Heart left ventricle (tissue), 13 donors: ENCODE results near the gene LRGUK.

Experiments used
- CTCF ChIP-seq, 12 donors: fragments of 200-600 bp; sonication (generic) in 4 of 12; IDR thresholded peaks; one replicate each; pipeline versions ENCODE4 v1.5.0 to v1.8.0; 2018 to 2022; ENCODE audit warnings: antibody characterized with exemption in 12 of 12, mild to moderate bottlenecking in 5 of 12
- POLR2A ChIP-seq, 2 donors: fragments of 450-650 bp; IDR thresholded peaks; one replicate each; pipeline ENCODE4 v1.6.1; 2017; ENCODE audit warnings: antibody characterized with exemption in 2 of 2, mild to moderate bottlenecking in 2 of 2, moderate library complexity in 2 of 2
- donor health status: ischemic (EF 13 %, LVEDD 7.1; RV severe dilation, severe dysfunction).
- donor health status: DM: no; HTN: yes; CAD: no.
- donor health status: DM: no; HTN: no; CAD: no.
- donor health status: ischemic (EF 25% LVEDD 6.9; RV normal size, moderate dysfunction).
- donor health status: ischemic (EF 25% LVEDD 5.7; RV mildly dilated, moderate dysfunction).
- donor health status: ischemic (EF 35%, LVEDD 5.7; RV mildly dilated, moderate dysfunction).
- donor health status: nonischemic (EF 11% LVEDD 7.7; RV severe dilation, severe dysfunction).
- donor health status: DM: yes; HTN: yes; CAD: no.
- donor health status: PGD.
- donor health status: ischemic (EF 29% LVEDD 5.4; RV normal size, mild dysfunction).
- donor health status: nonischemic (EF 23%, LVEDD 6.1; RV moderate dilation, normal function).

GRCh38 chr7:134184767-134185166, 57.6 kb downstream of the LRGUK start:
- TF ChIP-seq CTCF (IDR thresholded peaks at IDR 0.05) (no peak), POLR2A (IDR thresholded peaks at IDR 0.05) (no peak)
